Neural cell (in vitro differentiated cells): ENCODE results near the gene MOV10L1. TPM values are rescaled to one million over a fixed set of nuclear protein-coding genes. Genes with fewer than 3 reads are reported as not detected.

ENCODE experiments used
- H2AFZ ChIP-seq: fragments of 200-600, 300-800 bp; sonication (generic), shearing (Covaris generic); 2 replicates; pipeline ENCODE4 v1.6.0; 2014; ENCODE audit warnings: low read depth, mild to moderate bottlenecking, antibody characterized with exemption, low read length, moderate library complexity
- H3F3A ChIP-seq: fragments of 200-600 bp; shearing (Covaris generic); 2 replicates; pipeline ENCODE4 v1.6.1; 2016; ENCODE audit warnings: mild to moderate bottlenecking, moderate library complexity, mixed read lengths, antibody characterized with exemption, low read length; ENCODE audit not compliant: insufficient read depth, poor library complexity, severe bottlenecking
- H3K27ac ChIP-seq: fragments of 200-600, 300-800 bp; sonication (generic), shearing (Covaris generic); 2 replicates; pipeline ENCODE4 v1.5.1; 2014; ENCODE audit warnings: mild to moderate bottlenecking, low read length, moderate library complexity
- H3K27me3 ChIP-seq: fragments of 300-800, 200-600 bp; sonication (generic), shearing (Covaris generic); 2 replicates; pipeline ENCODE4 v1.6.0; 2014; ENCODE audit warnings: mild to moderate bottlenecking, low read depth, low read length, moderate library complexity; ENCODE audit not compliant: insufficient read depth
- H3K36me3 ChIP-seq: fragments of 300-800, 200-600 bp; sonication (generic), shearing (Covaris generic); 2 replicates; pipeline ENCODE4 v1.5.1; 2014; ENCODE audit warnings: mild to moderate bottlenecking, antibody characterized with exemption, low read length, moderate library complexity; ENCODE audit not compliant: insufficient read depth
- H3K4me2 ChIP-seq: fragments of 300-800, 200-600 bp; sonication (generic), shearing (Covaris generic); 2 replicates; pipeline ENCODE4 v1.6.0; 2014; ENCODE audit warnings: mild to moderate bottlenecking, low read length
- H3K4me3 ChIP-seq: fragments of 300-800, 200-600 bp; sonication (generic), shearing (Covaris generic); 2 replicates; pipeline ENCODE4 v1.5.1; 2014; ENCODE audit warnings: mild to moderate bottlenecking, low read length, moderate library complexity
- H3K79me2 ChIP-seq: fragments of 200-600 bp; shearing (Covaris generic); replicated peaks from 2 replicates; pipeline ENCODE4 v1.6.0; 2014; ENCODE audit warnings: mild to moderate bottlenecking, low read length, moderate library complexity; ENCODE audit not compliant: insufficient read depth
- H3K9ac ChIP-seq: fragments of 300-800, 200-600 bp; sonication (generic), shearing (Covaris generic); 2 replicates; pipeline ENCODE4 v1.6.1; 2016; ENCODE audit warnings: mild to moderate bottlenecking, low read length, mixed read lengths
- H3K9me2 ChIP-seq: fragments of 200-600 bp; shearing (Covaris generic); 2 replicates; pipeline ENCODE4 v1.6.1; 2016; ENCODE audit warnings: mild to moderate bottlenecking, low read length, mixed read lengths; ENCODE audit not compliant: insufficient read depth
- H3K9me3 ChIP-seq: fragments of 200-600, 300-800 bp; sonication (generic), shearing (Covaris generic); 2 replicates; pipeline ENCODE4 v1.6.1; 2016; ENCODE audit warnings: mild to moderate bottlenecking, mixed run types, low read length, moderate library complexity, mixed read lengths
- H4K20me1 ChIP-seq: fragments of 200-600 bp; shearing (Covaris generic); 2 replicates; pipeline ENCODE4 v1.6.1; 2016; ENCODE audit warnings: mild to moderate bottlenecking, mixed run types; ENCODE audit not compliant: insufficient read depth
- EP300 ChIP-seq: fragments of 450-650 bp; conservative IDR thresholded peaks from 2 replicates; pipeline ENCODE4 v1.6.1; 2014; ENCODE audit warnings: antibody characterized with exemption, mild to moderate bottlenecking, moderate library complexity; ENCODE audit not compliant: poor library complexity, severe bottlenecking
- EZH2 ChIP-seq: fragments of 200-600, 300-800 bp; shearing (Covaris generic), sonication (generic); IDR thresholded peaks from 2 replicates; pipeline ENCODE4 v1.6.1; 2014; ENCODE audit warnings: antibody characterized with exemption, low read length, borderline replicate concordance, mild to moderate bottlenecking; ENCODE audit not compliant: insufficient read depth, poor library complexity, severe bottlenecking
- MXI1 ChIP-seq: fragments of 450-650 bp; conservative IDR thresholded peaks from 2 replicates; pipeline ENCODE4 v1.6.1; 2014; ENCODE audit warnings: antibody characterized with exemption, mild to moderate bottlenecking; ENCODE audit not compliant: poor library complexity, severe bottlenecking
- POLR2AphosphoS5 ChIP-seq: IDR thresholded peaks from 2 replicates; pipeline ENCODE4 v1.6.1; 2012
- RAD21 ChIP-seq: fragments of 450-650 bp; conservative IDR thresholded peaks from 2 replicates; pipeline ENCODE4 v1.6.1; 2014; ENCODE audit warnings: antibody characterized with exemption, mild to moderate bottlenecking, moderate library complexity
- REST ChIP-seq: IDR thresholded peaks from 2 replicates; pipeline ENCODE4 v1.6.1; 2012; ENCODE audit warnings: borderline replicate concordance
- SMC3 ChIP-seq: fragments of 450-650 bp; conservative IDR thresholded peaks from 2 replicates; pipeline ENCODE4 v1.6.1; 2014; ENCODE audit warnings: antibody characterized with exemption, mild to moderate bottlenecking, moderate library complexity; ENCODE audit not compliant: poor library complexity
- TAF1 ChIP-seq: IDR thresholded peaks from 2 replicates; pipeline ENCODE4 v1.6.1; 2012; ENCODE audit warnings: low read depth
- polyA plus RNA-seq: library from polyadenylated mRNA; depleted of rRNA; stranded (reverse); fragments of >200 nt; gene quantifications from 2 replicates; pipeline ENCODE4 v1.2.3, GENCODE V29; 2014
- TF ChIP-seq, protein P1 (sequence below): fragments of 450-650 bp; IDR thresholded peaks from 2 replicates; pipeline ENCODE4 v1.5.1; 2014; ENCODE audit warnings: antibody characterized with exemption, mild to moderate bottlenecking, moderate library complexity; ENCODE audit not compliant: poor library complexity, severe bottlenecking

Gene MOV10L1
- polyA plus RNA-seq, 1 donor from 2014 or later, result not detected

GRCh38 chr22:50153056-50153755 is 63.4 kb downstream of the MOV10L1 start:
- no peaks in the 10 kb centered on the region for H3K79me2 ChIP-seq
- H3K9ac ChIP-seq, result no peak overlapping the region
- TF ChIP-seq EZH2 (no peak), TAF1 (no peak), RAD21 (no peak), MXI1 (no peak), EP300 (no peak), REST (no peak), POLR2AphosphoS5 (no peak), SMC3 (no peak)
- TF ChIP-seq, protein P1, sequence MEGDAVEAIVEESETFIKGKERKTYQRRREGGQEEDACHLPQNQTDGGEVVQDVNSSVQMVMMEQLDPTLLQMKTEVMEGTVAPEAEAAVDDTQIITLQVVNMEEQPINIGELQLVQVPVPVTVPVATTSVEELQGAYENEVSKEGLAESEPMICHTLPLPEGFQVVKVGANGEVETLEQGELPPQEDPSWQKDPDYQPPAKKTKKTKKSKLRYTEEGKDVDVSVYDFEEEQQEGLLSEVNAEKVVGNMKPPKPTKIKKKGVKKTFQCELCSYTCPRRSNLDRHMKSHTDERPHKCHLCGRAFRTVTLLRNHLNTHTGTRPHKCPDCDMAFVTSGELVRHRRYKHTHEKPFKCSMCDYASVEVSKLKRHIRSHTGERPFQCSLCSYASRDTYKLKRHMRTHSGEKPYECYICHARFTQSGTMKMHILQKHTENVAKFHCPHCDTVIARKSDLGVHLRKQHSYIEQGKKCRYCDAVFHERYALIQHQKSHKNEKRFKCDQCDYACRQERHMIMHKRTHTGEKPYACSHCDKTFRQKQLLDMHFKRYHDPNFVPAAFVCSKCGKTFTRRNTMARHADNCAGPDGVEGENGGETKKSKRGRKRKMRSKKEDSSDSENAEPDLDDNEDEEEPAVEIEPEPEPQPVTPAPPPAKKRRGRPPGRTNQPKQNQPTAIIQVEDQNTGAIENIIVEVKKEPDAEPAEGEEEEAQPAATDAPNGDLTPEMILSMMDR, result no peak

GRCh38 chr22:50153756-50154140 is 63.9 kb downstream of the MOV10L1 start:
- Histone ChIP-seq H3K4me3 (no peak overlapping the region), H3K9me2 (no peaks in the 10 kb centered on the region), H3K9ac (no peak overlapping the region), H4K20me1 (no peaks in the 10 kb centered on the region), H3K36me3 (no peaks in the 10 kb centered on the region), H3K27me3 (no peaks in the 10 kb centered on the region), H3F3A (no peaks in the 10 kb centered on the region), H3K79me2 (no peaks in the 10 kb centered on the region), H3K27ac (no peak overlapping the region), H3K4me2 (no peak overlapping the region), H2AFZ (no peak overlapping the region), H3K9me3 (no peaks in the 10 kb centered on the region)
- TF ChIP-seq TAF1 (no peak), SMC3 (no peak), MXI1 (no peak), RAD21 (no peak), EP300 (no peak), EZH2 (no peak), REST (no peak), POLR2AphosphoS5 (no peak)
- TF ChIP-seq, protein P1, result no peak

More at GRCh38 chr22:50153056-50153755, 63.4 kb downstream of the MOV10L1 start:
- Histone ChIP-seq H4K20me1 (no peaks in the 10 kb centered on the region), H2AFZ (no peak overlapping the region), H3K9me2 (no peaks in the 10 kb centered on the region), H3K9me3 (no peaks in the 10 kb centered on the region), H3K27ac (no peak overlapping the region), H3K27me3 (no peaks in the 10 kb centered on the region), H3F3A (no peaks in the 10 kb centered on the region), H3K36me3 (no peaks in the 10 kb centered on the region), H3K4me2 (no peak overlapping the region), H3K4me3 (no peak overlapping the region)
